ENCODE measurements around the gene MYT1. TPM values are rescaled to one million over a fixed set of nuclear protein-coding genes. Genes with fewer than 3 reads are reported as not detected.

Gene MYT1
- total RNA-seq, 1 experiment from 2014 or later: 7.1 TPM

DNA sequence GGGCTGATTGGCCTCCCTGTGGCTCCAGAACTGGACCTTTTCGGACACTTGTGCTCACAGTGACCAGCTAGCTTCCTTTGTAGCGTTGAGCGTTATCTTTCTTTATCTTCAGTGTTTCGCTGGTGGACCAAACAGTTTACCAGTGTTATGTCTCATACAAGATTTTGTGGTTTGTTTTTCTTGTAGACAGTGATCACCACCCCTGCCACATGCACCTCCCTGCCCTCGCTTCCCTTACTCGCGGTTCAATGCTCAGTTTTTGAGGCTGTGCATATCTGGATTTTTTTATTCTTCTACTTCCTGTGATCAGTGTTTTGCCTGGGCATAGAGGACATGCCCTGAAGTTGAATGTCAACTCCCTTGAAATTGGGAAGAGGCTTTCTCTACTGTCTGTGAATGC lies 16.4 kb downstream of the MYT1 start:
- Histone ChIP-seq H3K4me1 (ENCODE audit: control insufficient read depth in 1 of 2, insufficient read depth in 2 of 2, low read length in 2 of 2) (no peaks in the 10 kb centered on the region), H2AFZ (ENCODE audit: low read depth, low read length, poor library complexity, severe bottlenecking) (no peak overlapping the region), H3K27me3 (ENCODE audit: insufficient read depth, low read length) (no peaks in the 10 kb centered on the region), H3K4me2 (ENCODE audit: low read length) (no peak overlapping the region), H4K20me1 (ENCODE audit: insufficient read depth) (no peaks in the 10 kb centered on the region), H3K27ac (ENCODE audit: low read depth, low read length) (no peak overlapping the region), H3K4me3 (replicated peaks in 1 of 2; ENCODE audit: low read depth in 1 of 2, low read length in 2 of 2) (no peak overlapping the region), H3K79me2 (ENCODE audit: insufficient read depth, low read length) (no peaks in the 10 kb centered on the region), H3K36me3 (ENCODE audit: control insufficient read depth in 1 of 2, insufficient read depth in 2 of 2, low read length in 2 of 2) (no peaks in the 10 kb centered on the region), H3K9ac (ENCODE audit: low read length) (no peak overlapping the region), H3K9me2 (ENCODE audit: insufficient read depth) (no peaks in the 10 kb centered on the region), H3K9me3 (ENCODE audit: control insufficient read depth in 1 of 2, insufficient read depth in 1 of 2, low read depth in 1 of 2, low read length in 2 of 2) (no peaks in the 10 kb centered on the region; a peak in 1 of 4 replicates)
- no peak for TF ChIP-seq ZNF274 (IDR thresholded peaks at IDR 0.05; ENCODE audit: low read depth, low read length)
- no peak for TF ChIP-seq POLR2AphosphoS5 (IDR thresholded peaks at IDR 0.05; ENCODE audit: low read depth, low read length)
- no peak for TF ChIP-seq CBX3 (IDR thresholded peaks at IDR 0.05; ENCODE audit: low read depth)
- no peak for TF ChIP-seq SRF (IDR thresholded peaks at IDR 0.05; ENCODE audit: low read depth)
- TF ChIP-seq SP1 (IDR thresholded peaks at IDR 0.05; ENCODE audit: low read depth): no peak
- no peak for TF ChIP-seq POLR2A (IDR thresholded peaks at IDR 0.05; ENCODE audit: borderline replicate concordance, extremely low read depth, insufficient read depth, insufficient read length)
- TF ChIP-seq, protein P1, sequence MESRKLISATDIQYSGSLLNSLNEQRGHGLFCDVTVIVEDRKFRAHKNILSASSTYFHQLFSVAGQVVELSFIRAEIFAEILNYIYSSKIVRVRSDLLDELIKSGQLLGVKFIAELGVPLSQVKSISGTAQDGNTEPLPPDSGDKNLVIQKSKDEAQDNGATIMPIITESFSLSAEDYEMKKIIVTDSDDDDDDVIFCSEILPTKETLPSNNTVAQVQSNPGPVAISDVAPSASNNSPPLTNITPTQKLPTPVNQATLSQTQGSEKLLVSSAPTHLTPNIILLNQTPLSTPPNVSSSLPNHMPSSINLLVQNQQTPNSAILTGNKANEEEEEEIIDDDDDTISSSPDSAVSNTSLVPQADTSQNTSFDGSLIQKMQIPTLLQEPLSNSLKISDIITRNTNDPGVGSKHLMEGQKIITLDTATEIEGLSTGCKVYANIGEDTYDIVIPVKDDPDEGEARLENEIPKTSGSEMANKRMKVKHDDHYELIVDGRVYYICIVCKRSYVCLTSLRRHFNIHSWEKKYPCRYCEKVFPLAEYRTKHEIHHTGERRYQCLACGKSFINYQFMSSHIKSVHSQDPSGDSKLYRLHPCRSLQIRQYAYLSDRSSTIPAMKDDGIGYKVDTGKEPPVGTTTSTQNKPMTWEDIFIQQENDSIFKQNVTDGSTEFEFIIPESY (IDR thresholded peaks at IDR 0.05; ENCODE audit: extremely low read depth, insufficient replicate concordance, low read length): no peak
- TF ChIP-seq ZFX (IDR thresholded peaks at IDR 0.05): no peak
- TF ChIP-seq, protein P2, sequence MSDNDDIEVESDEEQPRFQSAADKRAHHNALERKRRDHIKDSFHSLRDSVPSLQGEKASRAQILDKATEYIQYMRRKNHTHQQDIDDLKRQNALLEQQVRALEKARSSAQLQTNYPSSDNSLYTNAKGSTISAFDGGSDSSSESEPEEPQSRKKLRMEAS (IDR thresholded peaks at IDR 0.05): no peak
- TF ChIP-seq, protein P3, sequence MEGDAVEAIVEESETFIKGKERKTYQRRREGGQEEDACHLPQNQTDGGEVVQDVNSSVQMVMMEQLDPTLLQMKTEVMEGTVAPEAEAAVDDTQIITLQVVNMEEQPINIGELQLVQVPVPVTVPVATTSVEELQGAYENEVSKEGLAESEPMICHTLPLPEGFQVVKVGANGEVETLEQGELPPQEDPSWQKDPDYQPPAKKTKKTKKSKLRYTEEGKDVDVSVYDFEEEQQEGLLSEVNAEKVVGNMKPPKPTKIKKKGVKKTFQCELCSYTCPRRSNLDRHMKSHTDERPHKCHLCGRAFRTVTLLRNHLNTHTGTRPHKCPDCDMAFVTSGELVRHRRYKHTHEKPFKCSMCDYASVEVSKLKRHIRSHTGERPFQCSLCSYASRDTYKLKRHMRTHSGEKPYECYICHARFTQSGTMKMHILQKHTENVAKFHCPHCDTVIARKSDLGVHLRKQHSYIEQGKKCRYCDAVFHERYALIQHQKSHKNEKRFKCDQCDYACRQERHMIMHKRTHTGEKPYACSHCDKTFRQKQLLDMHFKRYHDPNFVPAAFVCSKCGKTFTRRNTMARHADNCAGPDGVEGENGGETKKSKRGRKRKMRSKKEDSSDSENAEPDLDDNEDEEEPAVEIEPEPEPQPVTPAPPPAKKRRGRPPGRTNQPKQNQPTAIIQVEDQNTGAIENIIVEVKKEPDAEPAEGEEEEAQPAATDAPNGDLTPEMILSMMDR (IDR thresholded peaks at IDR 0.05 in 2 of 3, conservative IDR thresholded peaks at IDR 0.05 in 1 of 3; ENCODE audit: borderline replicate concordance in 1 of 3, insufficient read depth in 1 of 3, low read depth in 2 of 3, low read length in 2 of 3): no peak
- no peak for TF ChIP-seq CEBPB (IDR thresholded peaks at IDR 0.05; ENCODE audit: low read depth)
- intact Hi-C loops (cut with micrococcal nuclease): no loop called here
- ChIA-PET POLR2A (no interaction called here), RAD21 (ENCODE audit: low non-redundant PET in 1 of 2, low total read pairs in 2 of 2, uncharacterized antibody in 2 of 2, unreplicated experiment in 2 of 2) (no interaction called here), CTCF (no interaction called here)
- BruUV-seq (replicated peaks): no TSS peak
- ATAC-seq (no peak), DNase-seq (ENCODE audit: low read depth, low spot score) (no peak)

Measured in HCT116 (cell line).